DOHH2 (cell line): Measurements from ENCODE around the gene CDSN.

ENCODE experiments used
- H3F3A ChIP-seq: fragments of 200-600 bp; sonication (generic), shearing (Covaris generic); 2 replicates; pipeline ENCODE4 v1.6.0; 2016; ENCODE audit warnings: antibody characterized with exemption, mild to moderate bottlenecking; ENCODE audit not compliant: control insufficient read depth, insufficient read depth
- H3K27ac ChIP-seq: fragments of 200-600 bp; sonication (generic); 2 replicates; pipeline ENCODE4 v1.5.1; 2014; ENCODE audit warnings: low read depth, mild to moderate bottlenecking, low read length, moderate library complexity
- H3K27me3 ChIP-seq: fragments of 200-600 bp; sonication (generic); 2 replicates; pipeline ENCODE4 v1.6.1; 2014; ENCODE audit warnings: mild to moderate bottlenecking, low read length, mixed read lengths; ENCODE audit not compliant: control insufficient read depth
- H3K36me3 ChIP-seq: fragments of 200-600 bp; sonication (generic); 2 replicates; pipeline ENCODE4 v1.6.1; 2014; ENCODE audit warnings: mild to moderate bottlenecking, low read length, moderate library complexity, mixed read lengths; ENCODE audit not compliant: control insufficient read depth
- H3K4me1 ChIP-seq: fragments of 200-600 bp; sonication (generic); 2 replicates; pipeline ENCODE4 v1.6.1; 2014; ENCODE audit warnings: mild to moderate bottlenecking, low read length, mixed read lengths; ENCODE audit not compliant: control insufficient read depth
- H3K4me2 ChIP-seq: fragments of 200-600 bp; sonication (generic); 2 replicates; pipeline ENCODE4 v1.6.0; 2014; ENCODE audit warnings: mild to moderate bottlenecking, low read length, moderate library complexity
- H3K4me3 ChIP-seq: fragments of 200-600 bp; sonication (generic); 2 replicates; pipeline ENCODE4 v1.5.1; 2014; ENCODE audit warnings: mild to moderate bottlenecking, low read length, mixed read lengths
- H3K79me2 ChIP-seq: fragments of 200-600 bp; sonication (generic); 2 replicates; pipeline ENCODE4 v1.6.1; 2014; ENCODE audit warnings: mild to moderate bottlenecking, low read length, mixed read lengths; ENCODE audit not compliant: control insufficient read depth
- H3K9me2 ChIP-seq: fragments of 200-600 bp; sonication (generic); replicated peaks from 2 replicates; pipeline ENCODE4 v1.6.1; 2014; ENCODE audit warnings: mild to moderate bottlenecking, low read length, mixed read lengths; ENCODE audit not compliant: control insufficient read depth
- H3K9me3 ChIP-seq: fragments of 200-600 bp; sonication (generic); 2 replicates; pipeline ENCODE4 v1.6.1; 2014; ENCODE audit warnings: antibody characterized with exemption, low read length, mixed read lengths; ENCODE audit not compliant: control insufficient read depth, insufficient read depth
- H4K20me1 ChIP-seq: fragments of 200-600 bp; sonication (generic); 2 replicates; pipeline ENCODE4 v1.6.0; 2014; ENCODE audit warnings: low read depth, mild to moderate bottlenecking, antibody characterized with exemption, low read length, moderate library complexity; ENCODE audit not compliant: control insufficient read depth, insufficient read depth
- CTCF ChIP-seq: fragments of 200-600 bp; sonication (generic); IDR thresholded peaks from one replicate; pipeline ENCODE4 v1.5.1; 2014; ENCODE audit warnings: antibody characterized with exemption, mild to moderate bottlenecking, low read depth, low read length; ENCODE audit not compliant: poor library complexity, severe bottlenecking
- EZH2phosphoT487 ChIP-seq: fragments of 200-600 bp; sonication (generic); IDR thresholded peaks from 2 replicates; pipeline ENCODE4 v1.6.1; 2017; ENCODE audit warnings: borderline replicate concordance, mild to moderate bottlenecking, antibody characterized with exemption, low read length, moderate library complexity, mixed read lengths

Gene CDSN

GRCh38 chr6:31113861-31114540 lies 6.2 kb downstream of the CDSN start:
- Histone ChIP-seq H3K9me3 (no peaks in the 10 kb centered on the region), H4K20me1 (no peaks in the 10 kb centered on the region), H3K79me2 (no peaks in the 10 kb centered on the region), H3K36me3 (no peaks in the 10 kb centered on the region), H3K4me2 (no peak overlapping the region), H3K27me3 (peaks cover 11% of the 10 kb centered on the region; the same call in 1 of the 2 replicates), H3K9me2 (no peaks in the 10 kb centered on the region), H3F3A (no peaks in the 10 kb centered on the region), H3K4me3 (no peak overlapping the region), H3K27ac (no peak overlapping the region), H3K4me1 (no peaks in the 10 kb centered on the region)
- TF ChIP-seq EZH2phosphoT487: no peak

GRCh38 chr6:31112478-31112877 lies 7.8 kb downstream of the CDSN start, which contains the start of gene C6orf15:
C6orf15 (minus strand) TSS chr6:31112575; CDS start chr6:31112555, 20 bp downstream.
- Histone ChIP-seq H3K4me1 (no peaks in the 10 kb centered on the region), H3K4me2 (no peak within 1 kb of the TSS), H3K9me2 (no peaks in the 10 kb centered on the region), H3K27ac (no peak within 1 kb of the TSS), H3K79me2 (no peaks in the 10 kb centered on the region), H3K36me3 (no peaks in the 10 kb centered on the region), H3K27me3 (peaks cover 11% of the 10 kb centered on the region; the same call in 1 of the 2 replicates), H4K20me1 (no peaks in the 10 kb centered on the region), H3K9me3 (no peaks in the 10 kb centered on the region), H3F3A (no peaks in the 10 kb centered on the region), H3K4me3 (no peak within 1 kb of the TSS)
- TF ChIP-seq CTCF: no peak
- no peak for TF ChIP-seq EZH2phosphoT487

- no peaks in the 10 kb centered on the region for H3K4me1 ChIP-seq
- no peaks in the 10 kb centered on the region for H3K36me3 ChIP-seq
- no peak overlapping the region for H3K4me2 ChIP-seq
- H3K27ac ChIP-seq: no peak overlapping the region
- H3K9me2 ChIP-seq: no peaks in the 10 kb centered on the region
- H3K27me3 ChIP-seq: peaks cover 11% of the 10 kb centered on the region; the same call in 1 of the 2 replicates
- TF ChIP-seq EZH2phosphoT487 (no peak), CTCF (no peak)
- no peaks in the 10 kb centered on the region for H3K79me2 ChIP-seq
- no peaks in the 10 kb centered on the region for H3F3A ChIP-seq
- no peaks in the 10 kb centered on the region for H3K9me3 ChIP-seq
- no peak overlapping the region for H3K4me3 ChIP-seq
- no peaks in the 10 kb centered on the region for H4K20me1 ChIP-seq
These were observed 8.5 kb downstream of the CDSN start for GRCh38 chr6:31111712-31112111.

GRCh38 chr6:31110825-31111582 lies 9.2 kb downstream of the CDSN start:
- TF ChIP-seq EZH2phosphoT487 (no peak), CTCF (no peak)
- Histone ChIP-seq H3K27ac (no peak overlapping the region), H3K4me1 (no peaks in the 10 kb centered on the region), H3K27me3 (peaks cover 11% of the 10 kb centered on the region; the same call in 1 of the 2 replicates), H3K9me2 (no peaks in the 10 kb centered on the region), H3K79me2 (no peaks in the 10 kb centered on the region), H3F3A (no peaks in the 10 kb centered on the region), H3K9me3 (no peaks in the 10 kb centered on the region), H3K4me2 (no peak overlapping the region), H4K20me1 (no peaks in the 10 kb centered on the region), H3K4me3 (no peak overlapping the region), H3K36me3 (no peaks in the 10 kb centered on the region)
